ENCODE data around the gene CFAP61. TPM values are rescaled to one million over a fixed set of nuclear protein-coding genes. Genes with fewer than 3 reads are reported as not detected.

The CFAP61 gene
- total RNA-seq, 1 donor from 2014 or later, result not detected

GRCh38 chr20:20192366-20192765 lies 140.0 kb downstream of the CFAP61 start:
- H3K4me3 Mint-ChIP-seq (ENCODE audit: unreplicated experiment), result no peak overlapping the region

DNA sequence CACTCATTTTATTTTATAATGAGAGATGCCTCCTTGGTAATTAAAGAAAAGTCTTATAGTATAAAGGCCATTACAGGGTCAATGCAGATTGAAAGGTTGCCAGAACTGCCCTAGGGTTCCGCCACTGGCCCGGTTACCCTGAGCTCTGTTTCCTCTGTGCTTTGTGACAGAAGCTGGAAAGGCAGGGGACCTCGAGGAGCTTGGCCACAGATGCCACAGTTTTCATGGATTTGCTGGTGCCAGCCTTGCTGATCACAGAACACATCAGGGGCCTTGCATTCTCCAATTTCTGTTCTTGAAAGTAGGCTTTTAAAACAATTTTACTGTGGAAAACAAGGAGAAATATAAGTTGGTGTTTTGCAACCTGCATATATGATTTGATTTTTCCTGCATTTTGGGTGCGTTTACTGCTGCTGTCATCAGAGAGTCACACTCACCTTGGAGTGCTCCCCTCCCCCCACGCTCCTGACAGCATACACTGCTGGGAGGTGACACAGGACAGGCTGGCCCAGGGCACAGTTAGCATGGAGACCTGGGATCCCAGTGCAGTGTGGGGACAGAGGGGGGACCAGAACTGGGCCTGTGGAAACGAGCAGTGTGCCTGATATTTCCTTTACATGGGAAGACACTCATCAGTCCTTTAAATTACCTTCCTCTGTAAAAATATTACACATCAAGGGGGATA lies 142.8 kb downstream of the CFAP61 start:
- Histone ChIP-seq H3K79me2 (ENCODE audit: insufficient read depth, low read length) (no peaks in the 10 kb centered on the region), H3K27me3 (ENCODE audit: insufficient read depth, low read length) (peaks cover 2% of the 10 kb centered on the region), H3K27ac (ENCODE audit: low read depth, low read length) (no peak overlapping the region), H4K20me1 (ENCODE audit: insufficient read depth, low read length) (no peaks in the 10 kb centered on the region), H3K9ac (ENCODE audit: low read length) (no peak overlapping the region), H3K4me3 (ENCODE audit: insufficient read depth, low read depth, low read length) (no peak overlapping the region), H3K4me1 (ENCODE audit: insufficient read depth, low read length) (no peaks in the 10 kb centered on the region), H3K9me3 (ENCODE audit: insufficient read depth, low read depth, low read length) (peaks cover 3% of the 10 kb centered on the region), H3K4me2 (ENCODE audit: low read length) (no peak overlapping the region), H2AFZ (ENCODE audit: low read depth, low read length) (no peak overlapping the region), H3K36me3 (ENCODE audit: insufficient read depth, low read length) (no peaks in the 10 kb centered on the region)
- Mint-ChIP-seq H3K36me3 (ENCODE audit: low read depth, unreplicated experiment) (no peaks in the 10 kb centered on the region), H3K4me3 (ENCODE audit: unreplicated experiment) (no peak overlapping the region), H3K9me3 (ENCODE audit: unreplicated experiment) (peaks cover 2% of the 10 kb centered on the region), H3K27ac (ENCODE audit: unreplicated experiment) (no peak overlapping the region), H3K4me1 (ENCODE audit: low read depth, unreplicated experiment) (no peaks in the 10 kb centered on the region), H3K27me3 (ENCODE audit: low read depth, unreplicated experiment) (peaks cover 11% of the 10 kb centered on the region)
- no peak for DNase-seq (ENCODE audit: low read depth)
- TF ChIP-seq EZH2 (IDR thresholded peaks at IDR 0.05; ENCODE audit: insufficient read depth, low read length) (no peak), CTCF (IDR thresholded peaks at IDR 0.05; ENCODE audit: insufficient read depth, low read depth, low read length) (no peak)
- FAIRE-seq, result no peak

More at GRCh38 chr20:20192366-20192765, 140.0 kb downstream of the CFAP61 start:
- H3K9ac ChIP-seq (ENCODE audit: low read length), result no peak overlapping the region
- Mint-ChIP-seq H3K9me3 (ENCODE audit: unreplicated experiment) (peaks cover 2% of the 10 kb centered on the region), H3K36me3 (ENCODE audit: low read depth, unreplicated experiment) (no peaks in the 10 kb centered on the region), H3K4me1 (ENCODE audit: low read depth, unreplicated experiment) (no peaks in the 10 kb centered on the region), H3K27me3 (ENCODE audit: low read depth, unreplicated experiment) (peaks cover 8% of the 10 kb centered on the region), H3K27ac (ENCODE audit: unreplicated experiment) (no peak overlapping the region)
- H3K4me2 ChIP-seq (ENCODE audit: low read length), result no peak overlapping the region
- H3K27me3 ChIP-seq (ENCODE audit: insufficient read depth, low read length), result no peaks in the 10 kb centered on the region
- no peak overlapping the region for H2AFZ ChIP-seq (ENCODE audit: low read depth, low read length)
- no peaks in the 10 kb centered on the region for H3K79me2 ChIP-seq (ENCODE audit: insufficient read depth, low read length)
- H3K27ac ChIP-seq (ENCODE audit: low read depth, low read length), result no peak overlapping the region
- no peaks in the 10 kb centered on the region for H3K36me3 ChIP-seq (ENCODE audit: insufficient read depth, low read length)
- FAIRE-seq, result no peak
- no peak for DNase-seq (ENCODE audit: low read depth)
- peaks cover 3% of the 10 kb centered on the region for H3K9me3 ChIP-seq (ENCODE audit: insufficient read depth, low read depth, low read length)
- no peak overlapping the region for H3K4me3 ChIP-seq (ENCODE audit: insufficient read depth, low read depth, low read length)
- H4K20me1 ChIP-seq (ENCODE audit: insufficient read depth, low read length), result no peaks in the 10 kb centered on the region
- TF ChIP-seq CTCF (IDR thresholded peaks at IDR 0.05; ENCODE audit: insufficient read depth, low read depth, low read length) (no peak), EZH2 (IDR thresholded peaks at IDR 0.05; ENCODE audit: insufficient read depth, low read length) (no peak)
- no peaks in the 10 kb centered on the region for H3K4me1 ChIP-seq (ENCODE audit: insufficient read depth, low read length)

DNA sequence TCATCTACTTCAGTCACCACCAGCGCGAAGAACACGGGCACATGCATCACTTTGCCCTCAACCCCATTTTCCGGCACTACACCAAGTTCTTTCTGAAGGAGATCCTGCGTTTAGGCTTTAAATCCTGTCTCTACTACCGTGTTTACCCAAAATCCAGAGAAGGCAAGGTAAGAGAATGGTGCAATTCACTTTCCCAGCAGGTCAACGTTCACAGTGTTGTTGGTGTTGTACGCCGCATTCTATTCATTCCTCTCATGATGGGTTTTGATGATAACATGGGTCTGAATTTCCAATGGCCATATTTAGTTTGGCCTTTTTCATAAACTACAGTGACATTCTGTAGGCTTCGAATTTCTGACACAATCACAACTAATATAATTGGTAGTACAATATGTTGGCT lies 144.3 kb downstream of the CFAP61 start:
- Mint-ChIP-seq H3K27me3 (ENCODE audit: low read depth, unreplicated experiment) (peaks cover 11% of the 10 kb centered on the region), H3K27ac (ENCODE audit: unreplicated experiment) (no peak overlapping the region), H3K4me1 (ENCODE audit: low read depth, unreplicated experiment) (no peaks in the 10 kb centered on the region), H3K4me3 (ENCODE audit: unreplicated experiment) (no peak overlapping the region), H3K9me3 (ENCODE audit: unreplicated experiment) (peaks cover 2% of the 10 kb centered on the region), H3K36me3 (ENCODE audit: low read depth, unreplicated experiment) (no peaks in the 10 kb centered on the region)
- Histone ChIP-seq H4K20me1 (ENCODE audit: insufficient read depth, low read length) (no peaks in the 10 kb centered on the region), H3K4me1 (ENCODE audit: insufficient read depth, low read length) (no peaks in the 10 kb centered on the region), H3K79me2 (ENCODE audit: insufficient read depth, low read length) (no peaks in the 10 kb centered on the region), H3K27me3 (ENCODE audit: insufficient read depth, low read length) (peaks cover 2% of the 10 kb centered on the region), H3K9me3 (ENCODE audit: insufficient read depth, low read depth, low read length) (peaks cover 3% of the 10 kb centered on the region), H3K27ac (ENCODE audit: low read depth, low read length) (no peak overlapping the region), H3K4me3 (ENCODE audit: insufficient read depth, low read depth, low read length) (no peak overlapping the region), H3K4me2 (ENCODE audit: low read length) (no peak overlapping the region), H2AFZ (ENCODE audit: low read depth, low read length) (no peak overlapping the region), H3K36me3 (ENCODE audit: insufficient read depth, low read length) (no peaks in the 10 kb centered on the region), H3K9ac (ENCODE audit: low read length) (no peak overlapping the region)
- FAIRE-seq, result no peak
- TF ChIP-seq CTCF (IDR thresholded peaks at IDR 0.05; ENCODE audit: insufficient read depth, low read depth, low read length) (no peak), EZH2 (IDR thresholded peaks at IDR 0.05; ENCODE audit: insufficient read depth, low read length) (no peak)
- DNase-seq (ENCODE audit: low read depth), result no peak

Measured in astrocyte (in vitro differentiated cells and primary cell).